ENCODE results near the gene MPHOSPH8. TPM values are rescaled to one million over a fixed set of nuclear protein-coding genes. Genes with fewer than 3 reads are reported as not detected.
"Not testable (repeated sequence)": the region's sequence is repeated elsewhere in the genome, so short reads cannot be mapped to it uniquely, and the experiment has no call there.

The MPHOSPH8 gene
- total and polyA plus RNA-seq, 12 donors = 14.7 to 63.4 (median 32.1) TPM

DNA sequence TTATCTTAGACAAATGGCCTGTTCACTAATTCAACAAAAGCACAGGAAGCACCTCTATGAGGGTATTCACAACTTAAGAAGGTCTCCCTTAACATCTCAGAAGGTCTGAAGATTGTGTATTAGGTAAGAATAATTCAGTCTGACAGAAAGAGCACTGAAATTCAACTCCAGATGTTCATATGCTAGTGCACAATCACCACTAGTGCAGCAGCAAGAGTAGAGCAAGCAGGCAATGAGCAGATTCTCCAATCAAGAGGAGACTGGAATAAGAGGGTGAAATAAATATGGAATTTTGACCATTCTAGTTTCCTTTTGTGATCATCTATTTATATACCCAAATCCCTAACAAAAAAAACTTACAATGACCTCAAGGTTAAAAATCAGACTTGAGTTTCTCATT lies 52.0 kb downstream of the MPHOSPH8 start:
- no peak overlapping the region for H3K27ac ChIP-seq
- H3K4me3 ChIP-seq = no peak overlapping the region
- intact Hi-C loops (cut with DNase I) = no loop called here
- peaks cover 0 to 7% of the 10 kb centered on the region in 2 donors for H3K36me3 ChIP-seq (replicated peaks in 1 of 2)
- no peaks in the 10 kb centered on the region for H3K9me3 ChIP-seq (replicated peaks in 1 of 3)
- H3K27me3 ChIP-seq = no peaks in the 10 kb centered on the region
- DNase-seq = no peak
- TF ChIP-seq, protein P1, sequence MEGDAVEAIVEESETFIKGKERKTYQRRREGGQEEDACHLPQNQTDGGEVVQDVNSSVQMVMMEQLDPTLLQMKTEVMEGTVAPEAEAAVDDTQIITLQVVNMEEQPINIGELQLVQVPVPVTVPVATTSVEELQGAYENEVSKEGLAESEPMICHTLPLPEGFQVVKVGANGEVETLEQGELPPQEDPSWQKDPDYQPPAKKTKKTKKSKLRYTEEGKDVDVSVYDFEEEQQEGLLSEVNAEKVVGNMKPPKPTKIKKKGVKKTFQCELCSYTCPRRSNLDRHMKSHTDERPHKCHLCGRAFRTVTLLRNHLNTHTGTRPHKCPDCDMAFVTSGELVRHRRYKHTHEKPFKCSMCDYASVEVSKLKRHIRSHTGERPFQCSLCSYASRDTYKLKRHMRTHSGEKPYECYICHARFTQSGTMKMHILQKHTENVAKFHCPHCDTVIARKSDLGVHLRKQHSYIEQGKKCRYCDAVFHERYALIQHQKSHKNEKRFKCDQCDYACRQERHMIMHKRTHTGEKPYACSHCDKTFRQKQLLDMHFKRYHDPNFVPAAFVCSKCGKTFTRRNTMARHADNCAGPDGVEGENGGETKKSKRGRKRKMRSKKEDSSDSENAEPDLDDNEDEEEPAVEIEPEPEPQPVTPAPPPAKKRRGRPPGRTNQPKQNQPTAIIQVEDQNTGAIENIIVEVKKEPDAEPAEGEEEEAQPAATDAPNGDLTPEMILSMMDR (IDR thresholded peaks at IDR 0.05) = no peak
- TF ChIP-seq POLR2A (IDR thresholded peaks at IDR 0.05) = no peak
- H3K4me1 ChIP-seq (replicated peaks in 1 of 2) = no peaks in the 10 kb centered on the region

DNA sequence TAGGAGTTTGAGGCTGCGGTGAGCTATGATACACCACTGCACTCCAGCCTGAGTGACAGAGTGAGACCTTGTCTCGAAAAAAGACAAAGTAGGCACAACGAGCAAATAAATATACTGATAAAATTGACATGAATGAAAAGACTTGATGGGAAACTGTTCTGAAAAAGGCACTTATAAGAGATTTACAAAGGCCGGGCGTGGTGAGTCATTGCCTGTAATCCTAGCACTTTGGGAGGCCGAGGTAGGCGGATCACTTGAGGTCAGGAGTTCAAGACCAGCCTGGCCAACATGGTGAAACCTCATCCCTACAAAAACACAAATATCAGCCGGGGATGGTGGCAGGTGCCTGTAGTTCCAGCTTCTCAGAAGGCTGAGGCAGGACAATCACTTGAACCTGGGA lies 58.0 kb downstream of the MPHOSPH8 start:
- intact Hi-C loops (cut with DNase I) = not testable (repeated sequence)

DNA sequence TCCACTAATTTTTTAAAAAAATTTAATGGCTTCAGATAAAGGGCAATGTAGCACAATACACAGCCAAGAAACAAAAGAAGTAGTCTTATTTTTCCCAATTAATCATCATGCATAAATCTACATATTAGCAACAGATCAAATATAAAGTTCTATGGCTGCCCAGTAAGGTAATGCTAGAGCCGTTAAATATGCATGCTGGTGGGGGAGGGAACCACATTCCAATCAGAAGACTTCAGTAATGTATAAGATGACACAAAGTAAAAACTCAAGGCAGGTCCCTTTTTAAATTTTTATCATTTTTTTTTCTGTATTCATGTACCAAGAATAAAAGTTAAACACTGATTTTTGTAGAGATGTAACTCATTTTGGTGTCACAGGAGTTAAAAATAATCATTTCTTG lies 62.0 kb downstream of the MPHOSPH8 start:
- Histone ChIP-seq H3K4me3 (no peak overlapping the region), H3K4me1 (replicated peaks in 1 of 2) (no peaks in the 10 kb centered on the region), H3K9me3 (replicated peaks in 1 of 3) (no peaks in the 10 kb centered on the region), H3K36me3 (replicated peaks in 1 of 2) (no peaks in the 10 kb centered on the region), H3K27ac (no peak overlapping the region), H3K27me3 (no peaks in the 10 kb centered on the region)
- 84 to 93% (median 89%) methylated on average over 1 of the region's 1 CpG for WGBS, 4 donors
- DNase-seq = no peak
- intact Hi-C loops (cut with DNase I) = no loop called here
- no peak for TF ChIP-seq POLR2A (IDR thresholded peaks at IDR 0.05)
- TF ChIP-seq, protein P1 (IDR thresholded peaks at IDR 0.05) = no peak

More for the DNA sequence above, 58.0 kb downstream of the MPHOSPH8 start:
- not testable (repeated sequence) for DNase-seq; H3K9me3 ChIP-seq (replicated peaks in 1 of 3); H3K27me3 ChIP-seq; H3K27ac ChIP-seq; H3K4me3 ChIP-seq; H3K4me1 ChIP-seq (replicated peaks in 1 of 2); H3K36me3 ChIP-seq (replicated peaks in 1 of 2)
- 86 to 96% (median 91%) methylated on average over 8 of the region's 8 CpGs for WGBS, 4 donors

DNA sequence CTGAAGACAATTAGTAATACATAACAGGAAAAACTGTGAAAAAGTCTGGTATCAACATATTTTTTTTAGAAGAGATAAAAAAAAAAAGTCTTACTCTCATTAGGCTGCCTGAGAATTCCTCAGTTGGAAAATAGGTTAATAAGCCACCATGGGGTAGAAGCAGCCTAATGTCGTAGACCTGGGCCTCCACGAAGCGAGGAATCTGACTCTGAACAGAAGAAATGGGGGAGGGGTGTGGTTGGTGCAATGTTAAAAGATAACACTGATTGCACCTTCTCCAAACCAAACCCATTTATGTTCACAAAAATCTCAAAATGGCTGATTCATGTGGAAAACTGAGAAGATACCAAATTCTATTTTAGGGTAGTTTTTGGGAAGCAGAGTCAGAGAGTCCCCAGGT lies 62.4 kb downstream of the MPHOSPH8 start:
- Histone ChIP-seq H3K27ac (no peak overlapping the region), H3K9me3 (replicated peaks in 1 of 3) (no peaks in the 10 kb centered on the region), H3K36me3 (replicated peaks in 1 of 2) (no peaks in the 10 kb centered on the region), H3K4me3 (no peak overlapping the region), H3K4me1 (replicated peaks in 1 of 2) (no peaks in the 10 kb centered on the region), H3K27me3 (no peaks in the 10 kb centered on the region)
- TF ChIP-seq, protein P1 (IDR thresholded peaks at IDR 0.05) = no peak
- TF ChIP-seq POLR2A (IDR thresholded peaks at IDR 0.05) = no peak
- no peak for DNase-seq
- WGBS, 4 donors = 64 to 85% (median 77%) methylated on average over 3 of the region's 3 CpGs
- intact Hi-C loops (cut with DNase I) = no loop called here

DNA sequence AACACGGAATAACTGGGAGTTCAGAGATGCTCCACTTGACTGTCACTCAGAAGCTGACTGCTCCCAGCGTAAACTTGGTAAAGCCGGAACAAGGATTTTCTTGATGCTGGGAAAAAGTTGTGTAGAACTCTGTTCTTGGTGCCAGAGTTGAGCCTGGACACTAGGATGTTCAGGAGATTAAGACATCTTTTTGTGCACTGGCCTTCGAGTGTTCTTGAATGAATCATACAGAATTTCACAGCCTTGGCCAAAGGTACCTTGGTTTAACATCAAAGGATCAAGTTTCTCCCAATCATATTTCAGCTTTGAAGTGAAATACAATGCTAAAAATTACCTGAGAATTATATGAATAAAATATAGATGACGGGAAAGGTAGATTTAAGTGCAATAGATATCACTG lies 67.5 kb downstream of the MPHOSPH8 start:
- H3K36me3 ChIP-seq (replicated peaks in 1 of 2); H3K27ac ChIP-seq; intact Hi-C loops (cut with DNase I); H3K4me3 ChIP-seq; H3K9me3 ChIP-seq (replicated peaks in 1 of 3); H3K4me1 ChIP-seq (replicated peaks in 1 of 2); H3K27me3 ChIP-seq; DNase-seq: not testable (repeated sequence)
- 80 to 91% (median 85%) methylated on average over 3 of the region's 5 CpGs for WGBS, 4 donors

DNA sequence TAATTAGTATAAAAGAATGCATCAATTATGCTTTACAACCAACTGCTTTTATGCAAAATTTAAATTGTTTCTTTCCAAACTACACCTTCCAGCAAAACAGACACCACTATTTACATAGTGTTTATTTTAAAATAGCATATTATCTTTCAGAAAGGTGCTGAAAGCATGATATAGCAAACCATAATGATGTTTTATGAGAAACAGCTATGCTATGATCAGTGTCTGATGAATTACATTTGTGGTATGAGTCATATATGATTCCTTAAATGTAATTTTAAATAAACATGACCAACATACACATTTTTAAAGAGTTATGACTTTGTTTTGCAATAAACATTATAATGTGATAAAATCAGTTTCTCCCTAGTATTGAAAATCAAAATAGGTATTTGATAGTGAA lies 68.2 kb downstream of the MPHOSPH8 start:
- H3K4me3 ChIP-seq; H3K9me3 ChIP-seq (replicated peaks in 1 of 3); H3K27ac ChIP-seq; H3K36me3 ChIP-seq (replicated peaks in 1 of 2); H3K27me3 ChIP-seq; H3K4me1 ChIP-seq (replicated peaks in 1 of 2); DNase-seq; intact Hi-C loops (cut with DNase I): not testable (repeated sequence)

DNA sequence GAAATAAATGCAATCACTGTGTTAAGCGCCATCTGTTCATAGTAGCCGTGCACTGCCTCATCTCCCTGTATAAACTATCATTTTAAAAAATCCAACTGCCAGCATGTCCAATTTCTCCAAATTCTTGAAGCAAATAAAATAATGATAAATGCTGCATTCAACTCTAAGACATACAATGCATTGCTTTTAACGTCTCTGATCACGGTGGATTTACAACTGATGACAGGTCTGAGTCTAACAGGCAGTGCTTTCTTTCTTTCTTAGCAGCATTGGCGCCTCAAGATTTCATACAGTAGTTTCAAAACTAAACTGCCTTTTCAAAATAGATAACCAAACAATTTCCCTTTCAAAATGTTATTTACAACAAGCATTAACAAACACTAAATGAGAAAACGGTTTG lies 70.8 kb downstream of the MPHOSPH8 start:
- 81 to 91% (median 82%) methylated on average over 6 of the region's 6 CpGs for WGBS, 4 donors
- H3K4me3 ChIP-seq; H3K9me3 ChIP-seq (replicated peaks in 1 of 3); H3K27ac ChIP-seq; H3K4me1 ChIP-seq (replicated peaks in 1 of 2); H3K36me3 ChIP-seq (replicated peaks in 1 of 2); H3K27me3 ChIP-seq; intact Hi-C loops (cut with DNase I); DNase-seq: not testable (repeated sequence)

DNA sequence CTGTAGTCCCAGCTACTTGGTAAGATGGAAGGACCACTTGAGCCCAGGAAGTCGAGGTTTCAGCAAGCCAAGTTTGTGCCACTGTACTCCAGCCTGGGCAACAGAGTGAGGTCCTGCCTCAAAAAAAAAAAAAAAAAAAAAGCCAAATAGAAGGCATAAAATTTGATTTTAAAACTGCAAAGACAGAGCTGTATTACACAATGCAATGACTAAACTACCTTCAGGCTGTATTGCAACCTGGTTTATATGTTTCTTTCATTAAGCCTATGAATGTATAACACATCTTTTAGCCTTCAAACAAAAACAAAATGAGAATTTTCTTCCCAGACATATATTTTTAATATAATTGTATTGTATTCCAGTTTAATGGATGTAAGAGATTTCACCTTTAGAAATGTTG lies 75.6 kb downstream of the MPHOSPH8 start:
- H3K36me3 ChIP-seq (replicated peaks in 1 of 2); H3K4me3 ChIP-seq; H3K27ac ChIP-seq; H3K4me1 ChIP-seq (replicated peaks in 1 of 2); H3K27me3 ChIP-seq; intact Hi-C loops (cut with DNase I); H3K9me3 ChIP-seq (replicated peaks in 1 of 3); DNase-seq: not testable (repeated sequence)
- WGBS, 4 donors = 93 to 97% (median 96%) methylated on average over 1 of the region's 1 CpG

DNA sequence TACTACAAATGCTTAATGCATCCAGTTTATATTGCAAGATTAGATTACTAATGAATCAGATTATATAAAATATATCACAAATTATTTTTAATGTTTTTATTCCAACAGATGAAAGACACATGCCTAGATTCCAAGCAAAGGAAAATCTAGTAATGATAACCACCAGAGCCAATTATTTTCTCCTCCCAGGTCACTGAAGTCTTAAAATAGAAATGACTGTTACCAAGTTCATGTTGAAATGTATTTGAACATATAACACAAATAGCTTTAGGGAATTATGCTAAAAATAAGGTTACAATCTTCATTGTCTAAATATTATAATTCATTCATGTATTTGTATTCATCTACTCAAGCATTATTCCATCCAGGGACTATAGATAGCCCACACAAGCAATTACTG lies 76.3 kb downstream of the MPHOSPH8 start:
- H3K4me1 ChIP-seq (replicated peaks in 1 of 2); H3K9me3 ChIP-seq (replicated peaks in 1 of 3); H3K4me3 ChIP-seq; DNase-seq; H3K27ac ChIP-seq; H3K36me3 ChIP-seq (replicated peaks in 1 of 2); intact Hi-C loops (cut with DNase I); H3K27me3 ChIP-seq: not testable (repeated sequence)
